ENCODE results near the gene AMH. TPM values are rescaled to one million over a fixed set of nuclear protein-coding genes. Genes with fewer than 3 reads are reported as not detected.
A peak's percentile ranks its signal among the peaks of the same experiment; 100 is the strongest.

The AMH gene
- polyA plus RNA-seq, 3 donors = 0.12 TPM; not detected in 2

GRCh38 chr19:2228157-2229030 is 20.7 kb upstream of the AMH start:
- WGBS (ENCODE audit: insufficient coverage) = 96% methylated on average over 41 of the region's 48 CpGs
- Mint-ChIP-seq H3K9me3 (peaks cover 0 to 3% (median 0%) of the 10 kb centered on the region in 7 donors), H3K36me3 (peaks cover 50 to 80% of the 10 kb centered on the region in 2 donors), H3K4me1 (peaks cover 3% of the 10 kb centered on the region), H3K27me3 (ENCODE audit: low read depth in 3 of 3) (no peaks in the 10 kb centered on the region), H3K27ac (peak overlapping the region in 3 of 7 donors; percentile 13 to 86 (median 30)), H3K4me3 (peak overlapping the region in 1 of 2 donors; percentile 9)
- no peak for TF ChIP-seq CTCF (IDR thresholded peaks at IDR 0.05)
- H3K4me2 ChIP-seq (replicated peaks; ENCODE audit: extremely low read depth, low read length, poor library complexity, severe bottlenecking) = no peak overlapping the region
- H3K36me3 ChIP-seq (replicated peaks in 1 of 2; ENCODE audit: control insufficient read depth in 1 of 2, insufficient read depth in 2 of 2, low read length in 2 of 2) = peaks cover 68 to 91% of the 10 kb centered on the region in 2 donors
- H3K79me2 ChIP-seq (ENCODE audit: insufficient read depth, low read length) = peaks cover 22% of the 10 kb centered on the region
- no peak for DNase-seq
- no peak overlapping the region for H2AFZ ChIP-seq (ENCODE audit: insufficient read depth, low read depth, low read length, poor library complexity, severe bottlenecking)
- peaks cover 0 to 10% of the 10 kb centered on the region in 2 donors for H3K4me1 ChIP-seq (ENCODE audit: control insufficient read depth in 1 of 2, insufficient read depth in 2 of 2, low read length in 2 of 2)
- intact Hi-C loops (cut with micrococcal nuclease) = no loop called here
- no peak overlapping the region for H3K4me3 ChIP-seq (replicated peaks in 1 of 3; ENCODE audit: low read depth in 2 of 3, low read length in 3 of 3)
- H4K20me1 ChIP-seq (ENCODE audit: insufficient read depth, low read length) = peaks cover 73% of the 10 kb centered on the region
- no peak overlapping the region for H3K9ac ChIP-seq (ENCODE audit: insufficient read depth, low read length, poor library complexity, severe bottlenecking)
- H3K27ac ChIP-seq (ENCODE audit: low read depth in 1 of 2, low read length in 2 of 2) = no peak overlapping the region
- H3K9me3 ChIP-seq (replicated peaks in 1 of 2; ENCODE audit: control insufficient read depth in 1 of 2, insufficient read depth in 1 of 2, low read length in 2 of 2) = no peaks in the 10 kb centered on the region
- H3K27me3 ChIP-seq (ENCODE audit: control insufficient read depth in 2 of 2, insufficient read depth in 2 of 2, low read length in 2 of 2) = no peaks in the 10 kb centered on the region

- peaks cover 4 to 20% of the 10 kb centered on the region in 2 donors for H3K4me1 ChIP-seq (ENCODE audit: control insufficient read depth in 1 of 2, insufficient read depth in 2 of 2, low read length in 2 of 2)
- intact Hi-C loops (cut with micrococcal nuclease) = no loop called here
- no peak overlapping the region for H2AFZ ChIP-seq (ENCODE audit: insufficient read depth, low read depth, low read length, poor library complexity, severe bottlenecking)
- Mint-ChIP-seq H3K4me1 (peaks cover 11% of the 10 kb centered on the region), H3K27ac (peak overlapping the region in 3 of 7 donors; percentile 13 to 86 (median 30)), H3K4me3 (peak overlapping the region in 1 of 2 donors; percentile 9), H3K9me3 (peaks cover 0 to 2% (median 0%) of the 10 kb centered on the region in 7 donors), H3K27me3 (ENCODE audit: low read depth in 3 of 3) (peaks cover 0 to 2% (median 0%) of the 10 kb centered on the region in 3 donors), H3K36me3 (peaks cover 46 to 80% of the 10 kb centered on the region in 2 donors)
- H3K4me3 ChIP-seq (replicated peaks in 1 of 3; ENCODE audit: low read depth in 2 of 3, low read length in 3 of 3) = no peak overlapping the region
- H3K9me3 ChIP-seq (replicated peaks in 1 of 2; ENCODE audit: control insufficient read depth in 1 of 2, insufficient read depth in 1 of 2, low read length in 2 of 2) = no peaks in the 10 kb centered on the region
- no peak overlapping the region for H3K4me2 ChIP-seq (replicated peaks; ENCODE audit: extremely low read depth, low read length, poor library complexity, severe bottlenecking)
- DNase-seq = no peak
- WGBS (ENCODE audit: insufficient coverage) = 95% methylated on average over 32 of the region's 45 CpGs
- peak overlapping the region in 1 of 2 donors; percentile 20 for H3K27ac ChIP-seq (ENCODE audit: low read depth in 1 of 2, low read length in 2 of 2)
- peaks cover 66 to 91% of the 10 kb centered on the region in 2 donors for H3K36me3 ChIP-seq (replicated peaks in 1 of 2; ENCODE audit: control insufficient read depth in 1 of 2, insufficient read depth in 2 of 2, low read length in 2 of 2)
- H4K20me1 ChIP-seq (ENCODE audit: insufficient read depth, low read length) = peaks cover 78% of the 10 kb centered on the region
- H3K79me2 ChIP-seq (ENCODE audit: insufficient read depth, low read length) = peaks cover 32% of the 10 kb centered on the region
- H3K27me3 ChIP-seq (ENCODE audit: control insufficient read depth in 2 of 2, insufficient read depth in 2 of 2, low read length in 2 of 2) = no peaks in the 10 kb centered on the region
- TF ChIP-seq CTCF (IDR thresholded peaks at IDR 0.05) = no peak
- no peak overlapping the region for H3K9ac ChIP-seq (ENCODE audit: insufficient read depth, low read length, poor library complexity, severe bottlenecking)
Measured at GRCh38 chr19:2229103-2230032, 19.8 kb upstream of the AMH start.

All from CD14-positive monocyte (primary cell).